Large intestine (tissue), 3 donors: ENCODE data around the gene ACO2. TPM values are rescaled to one million over a fixed set of nuclear protein-coding genes. Genes with fewer than 3 reads are reported as not detected.

Experiments
- DNase-seq, 2 donors: peaks; one replicate each; pipeline versions ENCODE4 v3.0.0 to v3.0.0-alpha.2; 2013
- H3K27ac ChIP-seq: one replicate; pipeline ENCODE4 v1.5.1; 2013; ENCODE audit warnings: low read length
- H3K27me3 ChIP-seq: 2 replicates; pipeline ENCODE4 v1.6.1; 2013; ENCODE audit warnings: low read length; ENCODE audit not compliant: control insufficient read depth, insufficient read depth
- H3K36me3 ChIP-seq: 2 replicates; pipeline ENCODE4 v1.6.1; 2013; ENCODE audit warnings: low read length; ENCODE audit not compliant: control insufficient read depth, insufficient read depth
- H3K4me1 ChIP-seq: one replicate; pipeline ENCODE4 v1.6.1; 2013; ENCODE audit warnings: low read length; ENCODE audit not compliant: control insufficient read depth, insufficient read depth
- H3K4me3 ChIP-seq: one replicate; pipeline ENCODE4 v1.5.1; 2013; ENCODE audit warnings: low read length
- H3K9me3 ChIP-seq: one replicate; pipeline ENCODE4 v1.6.1; 2013; ENCODE audit warnings: mild to moderate bottlenecking, low read depth, low read length, moderate library complexity; ENCODE audit not compliant: control insufficient read depth
- WGBS: methylation state at CpG from one replicate; pipeline ENCODE4 v1.1.5; 2013; ENCODE audit warnings: low lambda C conversion rate; ENCODE audit not compliant: insufficient coverage; 5-methylcytosine and 5-hydroxymethylcytosine counted together
- polyA plus RNA-seq: library from polyadenylated mRNA; unstranded; fragments of 120-200 nt; gene quantifications from one replicate; pipeline ENCODE4 v1.2.1, GENCODE V29; 2013

Gene ACO2
- polyA plus RNA-seq, 1 donor: 209 TPM

GRCh38 chr22:41530890-41531714 is 62.2 kb downstream of the ACO2 start:
- Histone ChIP-seq H3K27me3 (no peaks in the 10 kb centered on the region), H3K9me3 (no peaks in the 10 kb centered on the region), H3K4me1 (peaks cover 16% of the 10 kb centered on the region), H3K4me3 (no peak overlapping the region), H3K36me3 (peaks cover 78% of the 10 kb centered on the region), H3K27ac (no peak overlapping the region)
- no CpG with 5 or more reads among the region's 18 CpGs for WGBS
- no peak for DNase-seq

- Histone ChIP-seq H3K4me1 (peaks cover 16% of the 10 kb centered on the region), H3K36me3 (peaks cover 71% of the 10 kb centered on the region), H3K27me3 (no peaks in the 10 kb centered on the region), H3K9me3 (no peaks in the 10 kb centered on the region), H3K27ac (no peak overlapping the region), H3K4me3 (no peak overlapping the region)
- DNase-seq: no peak
- no CpG with 5 or more reads among the region's 17 CpGs for WGBS
Observed at GRCh38 chr22:41531715-41532477, 63.0 kb downstream of the ACO2 start.

GRCh38 chr22:41532908-41533825 is 64.2 kb downstream of the ACO2 start:
- WGBS: no CpG with 5 or more reads among the region's 19 CpGs
- no peaks in the 10 kb centered on the region for H3K9me3 ChIP-seq
- DNase-seq: peak in 1 of 2 donors; percentile 47
- H3K4me1 ChIP-seq: peaks cover 16% of the 10 kb centered on the region
- H3K4me3 ChIP-seq: no peak overlapping the region
- no peaks in the 10 kb centered on the region for H3K27me3 ChIP-seq
- peaks cover 67% of the 10 kb centered on the region for H3K36me3 ChIP-seq
- peak overlapping the region; percentile 12 for H3K27ac ChIP-seq

- peaks cover 64% of the 10 kb centered on the region for H3K36me3 ChIP-seq
- WGBS: no CpG with 5 or more reads among the region's 8 CpGs
- no peak overlapping the region for H3K27ac ChIP-seq
Observed at GRCh38 chr22:41534219-41534618, 65.3 kb downstream of the ACO2 start.

GRCh38 chr22:41535244-41535643 is 66.3 kb downstream of the ACO2 start:
- Histone ChIP-seq H3K27me3 (no peaks in the 10 kb centered on the region), H3K36me3 (peaks cover 66% of the 10 kb centered on the region), H3K27ac (no peak overlapping the region), H3K4me1 (peaks cover 16% of the 10 kb centered on the region), H3K9me3 (no peaks in the 10 kb centered on the region), H3K4me3 (no peak overlapping the region)
- WGBS: no CpG with 5 or more reads among the region's 5 CpGs
- no peak for DNase-seq

More at GRCh38 chr22:41534219-41534618, 65.3 kb downstream of the ACO2 start:
- Histone ChIP-seq H3K4me3 (no peak overlapping the region), H3K4me1 (peaks cover 16% of the 10 kb centered on the region), H3K9me3 (no peaks in the 10 kb centered on the region), H3K27me3 (no peaks in the 10 kb centered on the region)
- no peak for DNase-seq

- DNase-seq: no peak
- Histone ChIP-seq H3K4me3 (no peak overlapping the region), H3K27me3 (no peaks in the 10 kb centered on the region), H3K27ac (no peak overlapping the region), H3K4me1 (peaks cover 11% of the 10 kb centered on the region), H3K9me3 (no peaks in the 10 kb centered on the region), H3K36me3 (peaks cover 53% of the 10 kb centered on the region)
- no CpG with 5 or more reads among the region's 3 CpGs for WGBS
Observed at GRCh38 chr22:41537203-41537602, 68.3 kb downstream of the ACO2 start.

GRCh38 chr22:41538583-41538982 is 69.7 kb downstream of the ACO2 start:
- Histone ChIP-seq H3K36me3 (peaks cover 41% of the 10 kb centered on the region), H3K9me3 (no peaks in the 10 kb centered on the region), H3K27ac (no peak overlapping the region), H3K4me1 (peaks cover 7% of the 10 kb centered on the region), H3K27me3 (no peaks in the 10 kb centered on the region), H3K4me3 (no peak overlapping the region)
- DNase-seq: no peak
- WGBS: no CpG with 5 or more reads among the region's 8 CpGs

- no peak overlapping the region for H3K27ac ChIP-seq
- no peak for DNase-seq
- no peaks in the 10 kb centered on the region for H3K9me3 ChIP-seq
- no CpG with 5 or more reads among the region's 13 CpGs for WGBS
- no peak overlapping the region for H3K4me3 ChIP-seq
- H3K36me3 ChIP-seq: peaks cover 35% of the 10 kb centered on the region
- H3K27me3 ChIP-seq: no peaks in the 10 kb centered on the region
- H3K4me1 ChIP-seq: peaks cover 7% of the 10 kb centered on the region
Observed at GRCh38 chr22:41539146-41540005, 70.5 kb downstream of the ACO2 start.

GRCh38 chr22:41540006-41540315 is 71.0 kb downstream of the ACO2 start:
- Histone ChIP-seq H3K9me3 (no peaks in the 10 kb centered on the region), H3K36me3 (peaks cover 34% of the 10 kb centered on the region), H3K4me3 (no peak overlapping the region), H3K4me1 (peaks cover 9% of the 10 kb centered on the region), H3K27ac (no peak overlapping the region), H3K27me3 (no peaks in the 10 kb centered on the region)
- no peak for DNase-seq
- WGBS: no CpG with 5 or more reads among the region's 3 CpGs
